Upper lobe of left lung (tissue), 6 donors: ENCODE data around the gene SRPRA. TPM values are rescaled to one million over a fixed set of nuclear protein-coding genes. Genes with fewer than 3 reads are reported as not detected.

ENCODE experiments used
- ATAC-seq, 2 donors: fragments of 200-7000 bp; cut with Tn5 transposase; one replicate each; pipeline ENCODE4 v1.9.1; 2022; ENCODE audit warnings: mild to moderate bottlenecking in 2 of 2, moderate library complexity in 2 of 2; ENCODE audit not compliant: low FRiP score in 2 of 2
- DNase-seq, 2 donors: peaks; one replicate each; pipeline ENCODE4 v3.0.0-alpha.2; 2019 to 2020
- H3K27ac ChIP-seq, 4 donors: fragments of 200-600 bp; sonication (generic); one replicate each; pipeline ENCODE4 v1.5.1; 2016 to 2019
- H3K27me3 ChIP-seq, 4 donors: fragments of 200-600 bp; sonication (generic); one replicate each; pipeline ENCODE4 v1.5.1; 2017 to 2019
- H3K36me3 ChIP-seq, 4 donors: fragments of 200-600 bp; sonication (generic); one replicate each; pipeline ENCODE4 v1.5.1; 2016 to 2019
- H3K4me1 ChIP-seq, 4 donors: fragments of 200-600 bp; sonication (generic); one replicate each; pipeline ENCODE4 v1.5.1; 2018 to 2019
- H3K4me3 ChIP-seq, 4 donors: fragments of 200-600 bp; sonication (generic); one replicate each; pipeline ENCODE4 v1.5.1; 2017 to 2019; ENCODE audit warnings: mild to moderate bottlenecking in 2 of 4, moderate library complexity in 1 of 4
- H3K9me3 ChIP-seq, 4 donors: fragments of 200-600 bp; sonication (generic); one replicate each; pipeline ENCODE4 v1.5.1; 2018 to 2019
- CTCF ChIP-seq, 6 experiments: fragments of 450-650 bp in 4 of 6; fragments of 200-600 bp in 2 of 6; sonication (generic) in 2 of 6; IDR thresholded peaks; one replicate each; pipeline ENCODE4 v1.5.1; 2016 to 2019; ENCODE audit warnings: antibody characterized with exemption in 6 of 6
- EP300 ChIP-seq, 4 donors: sonication (generic); formaldehyde crosslinking; IDR thresholded peaks; one replicate each; pipeline ENCODE4 v1.5.1; 2017; ENCODE audit warnings: antibody characterized with exemption in 4 of 4, control low read depth in 2 of 4
- POLR2A ChIP-seq, 4 donors: fragments of 450-650 bp; IDR thresholded peaks; one replicate each; pipeline ENCODE4 v1.5.1; 2016 to 2017; ENCODE audit warnings: antibody characterized with exemption in 4 of 4, mild to moderate bottlenecking in 2 of 4
- POLR2AphosphoS5 ChIP-seq, 2 donors: sonication (generic); formaldehyde crosslinking; IDR thresholded peaks; one replicate each; pipeline ENCODE4 v1.5.1; 2017; ENCODE audit warnings: antibody characterized with exemption in 2 of 2
- WGBS, 2 donors: methylation state at CpG; one replicate each; pipeline ENCODE4 v1.1.5; 2017 to 2018; 5-methylcytosine and 5-hydroxymethylcytosine counted together
- total RNA-seq, 6 donors: library from RNA; depleted of rRNA in 4 of 6; stranded (reverse); fragments of >200 nt in 4 of 6; gene quantifications; one replicate each; pipeline versions ENCODE4 v1.1.0 to v1.2.1, GENCODE V29; 2016 to 2021
- donor health status: DM: no; HTN: no; CAD: no; lungs with moderate emphysema.
- donor health status: DM: no; HTN: yes; CAD: no; lungs with severe emphysema.

The SRPRA gene
- total RNA-seq, 6 donors from 2014 or later: 76.0 to 131 (median 113) TPM

DNA sequence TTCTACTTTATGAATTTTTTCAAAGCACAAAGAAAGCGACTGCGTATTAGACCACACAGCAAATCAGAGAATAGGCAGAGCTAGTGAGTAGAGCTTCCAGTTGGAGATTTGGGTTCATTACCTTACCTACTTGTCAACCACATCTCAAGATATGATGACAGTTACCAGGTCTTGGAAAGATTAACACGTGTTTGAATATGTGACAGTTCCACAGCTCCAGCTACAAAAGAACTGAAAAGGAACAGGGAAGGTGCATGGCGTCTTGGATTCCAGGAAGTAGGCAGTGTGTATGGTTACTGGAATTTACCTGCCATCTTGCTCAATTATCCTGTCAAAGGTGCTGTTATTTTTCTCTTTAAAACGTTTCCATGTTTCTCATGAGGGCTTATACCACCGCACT, 19.5 kb upstream of the SRPRA start:
- TF ChIP-seq POLR2AphosphoS5 (IDR thresholded peaks at IDR 0.05): no peak
- no peak for TF ChIP-seq POLR2A (IDR thresholded peaks at IDR 0.05)
- TF ChIP-seq EP300 (IDR thresholded peaks at IDR 0.05): no peak
- no peak for TF ChIP-seq CTCF (IDR thresholded peaks at IDR 0.05)
- Histone ChIP-seq H3K27ac (no peak overlapping the region), H3K9me3 (no peaks in the 10 kb centered on the region), H3K4me3 (no peak overlapping the region), H3K36me3 (peaks cover 0 to 41% (median 32%) of the 10 kb centered on the region in 4 donors), H3K27me3 (no peaks in the 10 kb centered on the region), H3K4me1 (peaks cover 10 to 20% (median 15%) of the 10 kb centered on the region in 4 donors)
- no peak for ATAC-seq
- WGBS, 2 donors: 88 to 90% methylated on average over 6 of the region's 6 CpGs
- no peak for DNase-seq

- Histone ChIP-seq H3K36me3 (peaks cover 0 to 8% (median 5%) of the 10 kb centered on the region in 4 donors), H3K4me1 (peaks cover 26 to 48% (median 37%) of the 10 kb centered on the region in 4 donors), H3K4me3 (no peak overlapping the region), H3K27ac (no peak overlapping the region), H3K9me3 (no peaks in the 10 kb centered on the region), H3K27me3 (no peaks in the 10 kb centered on the region)
- DNase-seq (peak in 1 of 2 donors; percentile 76), ATAC-seq (no peak)
- TF ChIP-seq POLR2AphosphoS5 (IDR thresholded peaks at IDR 0.05): no peak
- no peak for TF ChIP-seq CTCF (IDR thresholded peaks at IDR 0.05)
- TF ChIP-seq POLR2A (IDR thresholded peaks at IDR 0.05): no peak
- TF ChIP-seq EP300 (IDR thresholded peaks at IDR 0.05): no peak
- 56 to 59% methylated on average over 6 of the region's 6 CpGs for WGBS, 2 donors
Measured at GRCh38 chr11:126284829-126285228, 16.1 kb upstream of the SRPRA start.

DNA sequence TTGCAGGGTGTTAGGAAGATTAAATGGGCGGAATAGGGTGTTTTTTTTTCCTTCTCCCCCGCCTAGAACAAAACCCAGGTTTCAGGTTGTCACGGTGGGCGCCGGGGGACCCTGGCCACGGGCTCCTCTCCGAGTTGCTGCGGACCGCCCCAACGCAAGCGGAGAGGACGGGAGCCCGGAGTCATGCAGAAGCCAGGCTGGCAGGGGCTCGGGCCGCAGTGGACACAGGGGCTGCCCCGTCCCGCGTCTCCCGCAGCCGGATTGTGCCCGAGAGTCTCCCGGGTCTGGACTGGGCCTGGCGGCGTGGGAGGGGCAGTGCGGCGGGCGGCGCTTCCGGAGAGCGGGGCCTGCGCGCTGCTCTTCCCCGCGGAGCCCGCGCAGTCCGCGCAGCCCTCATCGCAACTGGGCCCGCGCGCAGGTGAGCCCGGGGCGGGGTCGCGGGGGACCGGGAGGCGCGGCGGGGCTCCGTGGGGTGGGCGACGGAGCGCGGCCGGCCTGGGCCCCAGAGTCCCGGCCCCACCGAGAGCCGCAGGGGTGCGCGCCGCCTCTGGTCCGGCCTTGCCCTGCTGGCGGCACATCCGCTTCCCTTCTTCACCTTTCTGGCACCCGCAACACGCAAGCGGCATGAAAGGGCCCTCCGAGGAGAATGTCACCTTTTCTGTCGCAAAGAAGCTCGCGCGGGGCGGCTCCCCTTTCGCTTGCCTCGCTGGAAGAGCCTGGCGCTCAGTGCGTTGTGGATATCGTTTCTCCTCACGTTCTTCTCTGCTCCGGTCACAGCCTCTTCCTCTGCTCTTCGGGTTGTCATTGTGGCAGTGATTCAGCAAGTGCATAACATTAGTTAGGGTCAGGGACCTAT, 14.3 kb upstream of the SRPRA start, which contains the start of gene TIRAP:
TSS of gene TIRAP (plus strand) at position 358 of the 856 bp plus-strand sequence. CDS start 7,802 bp downstream, outside the sequence.
- H3K27ac ChIP-seq: peak within 1 kb of the TSS; percentile 89 to 98 (median 92)
- 0 to 3% methylated on average over 8 to 59 of the region's 82 CpGs for WGBS, 2 donors

GRCh38 chr11:126282361-126282735, 13.7 kb upstream of the SRPRA start:
- WGBS, 2 donors: 1 to 5% methylated on average over 15 of the region's 15 CpGs
- H3K4me1 ChIP-seq: peaks cover 26 to 48% (median 37%) of the 10 kb centered on the region in 4 donors
- H3K4me3 ChIP-seq: peak overlapping the region; percentile 53 to 82 (median 70)
- H3K27me3 ChIP-seq: no peaks in the 10 kb centered on the region
- ATAC-seq (peak; percentile 6 to 90), DNase-seq (peak; percentile 43 to 87)
- H3K9me3 ChIP-seq: no peaks in the 10 kb centered on the region
- H3K27ac ChIP-seq: peak overlapping the region; percentile 89 to 98 (median 92)
- peaks cover 0 to 4% (median 2%) of the 10 kb centered on the region in 4 donors for H3K36me3 ChIP-seq
- no peak for TF ChIP-seq EP300 (IDR thresholded peaks at IDR 0.05)
- TF ChIP-seq POLR2AphosphoS5 (IDR thresholded peaks at IDR 0.05): no peak
- TF ChIP-seq CTCF (IDR thresholded peaks at IDR 0.05): no peak
- no peak for TF ChIP-seq POLR2A (IDR thresholded peaks at IDR 0.05)

More for the DNA sequence above, 14.3 kb upstream of the SRPRA start, which contains the start of gene TIRAP:
- ATAC-seq (peak; percentile 81 to 94), DNase-seq (peak; percentile 74 to 94)
- TF ChIP-seq POLR2A (IDR thresholded peaks at IDR 0.05) (peak in 2 of 4 donors; percentile 68 to 71), EP300 (IDR thresholded peaks at IDR 0.05) (no peak), POLR2AphosphoS5 (IDR thresholded peaks at IDR 0.05) (peak in 1 of 2 donors; percentile 53), CTCF (IDR thresholded peaks at IDR 0.05) (peak in 5 of 6 experiments; percentile 20 to 71 (median 55))
- Histone ChIP-seq H3K4me1 (peaks cover 26 to 48% (median 37%) of the 10 kb centered on the region in 4 donors), H3K27me3 (no peaks in the 10 kb centered on the region), H3K9me3 (no peaks in the 10 kb centered on the region), H3K36me3 (no peaks in the 10 kb centered on the region), H3K4me3 (peak within 1 kb of the TSS; percentile 53 to 82 (median 70))
